HG03045 (cell line): ENCODE results near the gene ETS1.
A peak's percentile ranks its signal among the peaks of the same experiment; 100 is the strongest.

Experiments used
- ATAC-seq: cut with Tn5 transposase; IDR thresholded peaks from one replicate; pipeline ENCODE4 v1.9.1; 2021; ENCODE audit warnings: mild to moderate bottlenecking, moderate library complexity; ENCODE audit not compliant: unreplicated experiment

ETS1 gene

GRCh38 chr11:128506999-128507611 lies 80.3 kb downstream of the ETS1 start:
- no peak for ATAC-seq

GRCh38 chr11:128506356-128506755 lies 81.0 kb downstream of the ETS1 start:
- no peak for ATAC-seq

DNA sequence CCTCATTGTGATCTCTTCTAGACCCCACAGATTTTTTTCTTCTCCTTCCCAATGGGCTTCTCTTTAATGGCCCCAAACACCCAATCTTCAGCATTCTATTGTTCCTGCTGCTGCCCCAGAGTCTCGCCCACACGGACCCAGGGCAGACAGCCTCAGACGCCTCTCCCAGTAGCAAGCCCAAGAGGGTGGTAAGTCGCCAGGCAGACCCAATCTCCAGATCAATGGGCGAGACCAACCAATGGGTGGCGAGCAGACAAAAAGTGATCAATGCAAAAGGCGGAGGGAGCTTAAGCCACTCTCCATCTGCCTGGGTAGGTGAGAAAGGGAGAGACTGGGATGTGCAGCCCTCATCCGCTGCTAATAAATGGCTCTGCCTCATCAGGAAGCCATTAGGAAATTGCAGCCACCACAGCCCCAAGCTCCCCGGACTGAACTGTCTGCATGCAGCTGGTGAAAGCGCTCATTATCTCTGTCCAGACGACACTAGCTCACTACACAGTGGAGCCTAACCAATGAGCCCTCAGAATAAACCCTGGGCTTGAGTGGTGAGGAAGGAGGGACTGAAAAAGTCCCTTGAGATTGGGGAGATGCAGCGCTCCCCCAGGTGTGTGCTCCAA lies 81.8 kb downstream of the ETS1 start:
- no peak for ATAC-seq

DNA sequence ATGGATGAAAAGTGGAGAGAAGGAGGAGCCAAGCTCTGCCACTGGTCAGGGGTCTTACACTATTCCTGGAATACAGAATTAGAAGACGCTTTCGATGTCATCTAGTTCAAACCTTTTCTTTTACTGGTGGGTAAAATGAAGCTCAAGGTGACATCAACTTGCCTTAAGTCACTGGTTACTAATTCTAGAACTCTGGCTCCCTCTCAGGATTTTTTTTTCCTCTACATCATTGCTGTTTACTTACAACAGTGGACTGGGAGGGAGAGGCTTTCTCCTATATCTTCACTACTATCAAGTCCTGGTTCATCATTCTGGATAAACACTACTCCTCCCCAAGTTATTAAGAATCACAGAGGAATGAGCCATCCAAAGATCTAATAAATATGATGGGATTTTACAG lies 82.9 kb downstream of the ETS1 start:
- no peak for ATAC-seq

DNA sequence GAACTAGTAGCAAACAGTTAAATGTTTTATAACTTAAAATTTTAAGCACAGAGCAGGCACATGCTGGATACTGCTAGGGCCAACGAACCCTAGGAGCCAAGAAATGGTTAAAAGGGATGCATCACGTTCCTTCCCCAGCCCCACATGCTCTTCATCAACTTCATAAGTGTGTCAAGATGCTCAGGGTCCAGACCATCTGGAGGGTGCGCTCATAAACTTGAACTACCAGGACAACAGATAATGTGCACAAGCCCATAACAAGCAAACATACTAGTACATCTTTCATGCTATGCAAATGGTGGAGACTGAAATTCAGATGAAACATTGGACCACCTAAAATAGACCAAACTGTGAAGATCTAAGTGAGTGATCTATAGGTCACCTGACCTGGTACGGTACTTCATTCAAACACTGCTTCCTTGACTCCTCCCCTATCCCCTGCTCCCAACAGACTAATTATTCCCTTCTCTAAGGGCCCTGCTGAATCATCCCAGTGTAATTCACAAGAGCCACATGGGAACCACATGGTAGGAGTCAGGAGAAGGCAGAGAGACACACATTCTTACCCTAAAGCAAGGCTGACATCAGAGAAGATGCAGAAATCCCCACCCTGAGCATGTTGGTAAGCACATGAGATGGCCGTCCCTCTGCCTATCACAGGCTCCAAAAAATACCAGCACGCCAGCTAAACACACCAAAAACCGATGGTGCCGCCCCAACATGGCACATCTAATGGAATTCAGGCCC lies 83.9 kb downstream of the ETS1 start:
- ATAC-seq, result no peak

DNA sequence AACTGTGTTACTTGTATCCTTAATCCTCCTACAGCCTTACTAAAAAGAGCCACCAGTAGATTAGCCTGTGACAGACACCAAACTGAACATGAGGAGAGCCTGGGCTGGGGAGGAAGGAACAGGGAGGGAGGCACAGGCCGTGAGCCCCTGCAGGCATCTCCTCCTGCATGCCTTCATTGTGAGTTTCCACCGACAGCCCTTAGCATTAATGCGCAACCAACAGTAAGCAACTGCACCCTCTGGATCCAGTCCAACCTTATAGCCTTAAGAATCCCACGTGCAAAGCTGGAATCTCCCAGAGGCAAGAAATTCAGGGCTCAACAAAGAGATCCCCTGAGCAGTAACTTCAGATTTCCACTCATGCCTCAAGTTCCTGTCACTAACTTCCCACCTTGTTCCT lies 84.6 kb downstream of the ETS1 start:
- ATAC-seq, result no peak

DNA sequence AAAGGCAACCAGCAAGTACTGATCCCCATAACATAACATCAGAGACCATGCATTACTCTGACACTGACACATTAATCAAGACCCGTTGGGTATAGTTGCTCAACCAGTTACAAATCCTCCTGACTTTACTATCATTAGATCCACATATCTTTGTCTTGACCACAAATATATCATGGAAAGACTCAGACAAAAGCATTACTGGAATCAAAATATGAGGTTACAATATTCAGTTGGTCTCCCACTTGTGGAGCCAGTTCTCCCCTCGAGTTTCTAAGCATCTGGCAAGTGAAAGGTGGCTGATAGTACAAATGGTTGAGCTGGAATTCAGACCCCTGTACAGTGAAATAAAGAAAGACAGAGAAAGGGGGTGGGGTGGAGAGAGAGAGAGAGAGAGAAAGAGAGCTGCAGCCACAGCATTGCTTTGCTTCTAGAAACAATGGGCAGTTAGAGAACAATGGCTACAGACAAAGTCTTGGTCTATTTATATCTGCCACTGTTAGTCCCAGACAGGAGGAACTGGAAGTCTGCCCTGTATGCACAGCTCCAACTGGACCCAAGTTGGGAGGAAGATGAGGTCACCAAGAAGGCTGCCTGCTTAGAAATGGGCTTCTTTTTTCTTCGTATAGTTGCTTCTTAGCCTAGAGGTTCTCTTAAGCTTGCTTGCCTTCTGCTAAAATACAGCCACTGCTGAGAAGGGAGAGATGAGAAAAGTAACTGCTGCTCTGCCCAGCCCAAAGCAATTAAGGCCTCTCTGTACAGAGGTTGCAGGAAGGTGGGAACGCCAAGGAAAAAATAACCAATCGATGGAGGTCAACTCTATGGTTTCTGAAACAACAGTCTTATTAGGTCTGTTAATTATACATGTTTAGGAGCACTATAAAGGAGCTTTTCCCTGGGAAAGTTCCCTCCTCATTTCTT lies 85.5 kb downstream of the ETS1 start:
- ATAC-seq, result no peak

GRCh38 chr11:128501008-128501407 lies 86.3 kb downstream of the ETS1 start:
- ATAC-seq, result no peak

GRCh38 chr11:128500493-128500892 lies 86.9 kb downstream of the ETS1 start:
- ATAC-seq, result no peak

DNA sequence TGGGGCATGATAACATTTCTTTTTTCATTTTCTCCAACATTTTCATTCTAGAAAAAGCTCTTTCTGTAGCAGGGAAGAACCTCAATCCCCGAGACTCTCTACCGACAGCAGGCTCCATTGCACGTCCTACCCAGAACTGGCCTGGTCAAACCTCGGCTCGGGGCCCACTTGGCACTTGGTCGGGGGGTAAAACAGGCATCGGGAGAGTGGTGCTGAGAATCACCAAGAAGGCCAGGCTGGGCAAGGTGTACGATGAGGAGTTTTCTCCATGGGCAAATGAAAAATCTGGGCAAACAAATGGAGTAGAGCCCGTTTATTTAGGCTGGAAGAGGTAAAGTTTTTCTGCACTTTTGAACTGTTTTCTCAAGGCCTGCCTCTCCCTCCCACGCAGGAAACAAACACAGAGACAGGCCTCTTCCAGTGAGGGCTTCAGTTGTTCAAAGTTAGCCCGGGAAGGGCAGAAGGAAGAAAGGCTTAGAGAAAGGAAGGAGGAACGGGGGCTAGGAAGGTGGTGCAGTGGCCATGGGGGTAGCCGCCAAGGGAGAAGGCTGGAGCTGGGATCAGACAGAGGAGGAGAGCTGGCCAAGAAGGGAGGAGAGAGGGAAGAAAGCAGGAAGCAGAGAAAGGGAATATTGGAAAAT lies 87.6 kb downstream of the ETS1 start:
- no peak for ATAC-seq

GRCh38 chr11:128498721-128499245 lies 88.6 kb downstream of the ETS1 start:
- ATAC-seq, result no peak

DNA sequence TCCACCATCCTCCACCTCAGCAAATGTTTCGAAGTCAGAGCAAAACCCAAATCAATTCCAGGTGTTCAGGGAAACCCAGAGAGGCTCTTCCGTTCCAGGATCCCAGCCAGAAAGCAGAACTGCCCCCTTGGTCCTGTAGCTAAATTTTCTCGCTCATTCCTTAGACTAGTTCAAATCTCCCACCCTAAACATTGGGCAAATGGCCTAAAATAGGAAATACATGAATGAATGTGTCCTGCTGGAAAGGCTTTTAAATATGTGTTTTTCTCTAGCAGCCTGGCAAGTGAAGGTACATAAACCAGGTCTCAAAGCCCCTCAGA lies 89.6 kb downstream of the ETS1 start:
- no peak for ATAC-seq

GRCh38 chr11:128497061-128497775 lies 90.1 kb downstream of the ETS1 start:
- peak; percentile 67 for ATAC-seq

GRCh38 chr11:128496692-128497060 lies 90.7 kb downstream of the ETS1 start:
- no peak for ATAC-seq

GRCh38 chr11:128496249-128496648 lies 91.1 kb downstream of the ETS1 start:
- ATAC-seq, result no peak

DNA sequence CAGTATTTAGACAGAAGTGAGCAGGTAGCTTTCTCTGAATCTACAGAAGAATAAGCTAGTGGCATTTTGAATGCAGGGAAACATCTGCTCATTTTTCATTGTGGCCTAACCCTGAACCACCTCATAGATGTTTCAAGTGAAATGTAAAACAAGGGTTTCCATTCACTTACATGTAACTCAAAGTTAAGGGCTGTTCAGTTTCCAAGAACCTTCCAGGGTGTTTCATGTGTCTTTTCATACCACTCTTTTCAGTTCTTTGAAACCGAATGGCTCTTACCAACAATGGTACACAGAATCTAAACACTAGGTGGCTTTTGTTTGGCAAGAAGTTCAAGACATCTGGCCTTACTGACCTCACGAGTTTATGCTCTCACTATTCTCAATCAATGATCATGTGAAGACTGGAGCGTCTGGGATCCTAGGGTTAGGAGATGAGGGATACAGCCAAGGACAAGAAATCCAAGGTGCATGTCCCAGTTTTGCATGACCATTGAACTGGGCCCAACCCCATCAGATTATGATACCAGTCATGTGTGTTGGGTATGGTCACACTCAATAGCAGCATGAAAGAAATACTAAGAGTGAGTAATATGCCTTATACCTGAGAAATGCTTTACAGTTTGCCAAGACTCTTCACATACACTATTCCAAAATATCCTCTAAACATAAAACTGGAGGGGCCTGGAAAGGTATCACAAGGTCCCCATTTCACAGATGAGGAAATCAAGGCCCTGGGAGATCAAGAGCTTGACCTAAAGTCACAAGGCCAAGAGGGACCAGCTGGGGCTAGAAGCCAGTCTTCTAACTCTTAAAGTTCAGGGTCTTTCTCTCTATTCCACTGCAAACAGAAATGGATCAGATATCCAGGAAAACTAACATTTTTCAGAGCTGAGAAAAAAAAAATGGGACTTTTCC lies 92.7 kb downstream of the ETS1 start:
- no peak for ATAC-seq

DNA sequence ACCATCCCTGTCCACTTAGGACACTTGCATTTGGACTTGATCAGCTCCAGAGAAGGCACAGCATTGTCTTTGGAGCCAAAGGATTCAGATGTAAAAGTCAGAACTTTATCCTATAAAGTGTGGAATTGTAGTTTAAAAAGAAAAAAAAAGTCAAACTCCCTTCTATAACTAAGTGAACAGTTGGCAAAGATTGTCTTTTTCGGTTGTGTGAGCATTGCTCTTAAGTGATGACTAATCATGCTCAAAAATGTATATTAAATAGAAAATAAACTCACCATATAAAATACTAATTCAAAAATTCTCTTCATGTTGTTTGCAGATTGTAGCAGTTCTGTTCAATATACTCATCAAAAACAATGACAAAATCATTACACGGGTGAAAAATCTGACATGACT lies 93.8 kb downstream of the ETS1 start:
- no peak for ATAC-seq

- ATAC-seq, result no peak
These were observed 94.3 kb downstream of the ETS1 start for GRCh38 chr11:128492903-128493569.

GRCh38 chr11:128492461-128492860 lies 94.9 kb downstream of the ETS1 start:
- no peak for ATAC-seq
